ENCODE results near the gene CALN1.

The CALN1 gene

DNA sequence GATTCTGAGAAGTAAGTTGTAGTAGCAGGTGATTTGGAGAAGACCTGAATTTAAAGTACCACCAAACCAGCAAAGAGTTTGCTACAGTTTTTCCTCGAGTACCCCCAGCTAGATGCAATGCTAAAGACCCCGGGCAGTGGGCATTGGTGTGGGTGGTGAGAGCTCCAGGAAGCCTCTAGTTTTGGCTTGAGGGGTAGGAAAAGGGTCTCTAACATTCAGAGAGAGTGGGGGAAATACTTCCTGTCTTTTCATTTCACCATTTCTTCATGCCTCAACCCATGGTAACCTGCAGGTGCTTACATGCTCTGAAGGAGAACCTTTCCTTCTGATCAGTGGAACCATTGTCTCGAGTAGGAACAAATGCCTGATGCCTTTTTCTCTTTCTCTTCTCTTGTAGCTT is 352.2 kb downstream of the CALN1 start:
- Histone ChIP-seq H2AK5ac (ENCODE audit: low read depth, low read length) (no peak overlapping the region), H2BK5ac (ENCODE audit: low read length) (no peak overlapping the region), H3K14ac (ENCODE audit: low read length) (no peak overlapping the region), H3K27me3 (ENCODE audit: control insufficient read depth in 3 of 3, insufficient read depth in 3 of 3, low read depth in 1 of 3, low read length in 3 of 3) (no peaks in the 10 kb centered on the region), H4K8ac (ENCODE audit: low read depth, low read length) (no peak overlapping the region), H4K91ac (ENCODE audit: low read depth, low read length, poor library complexity) (no peak overlapping the region), H3K4me2 (ENCODE audit: insufficient read depth, low read length, poor library complexity, severe bottlenecking) (no peak overlapping the region), H3K4me3 (ENCODE audit: low read length in 2 of 2) (no peak overlapping the region), H2BK15ac (ENCODE audit: low read length) (no peak overlapping the region), H3K4me1 (ENCODE audit: control insufficient read depth in 2 of 2, insufficient read depth in 1 of 2, low read depth in 1 of 2, low read length in 2 of 2) (no peaks in the 10 kb centered on the region), H3K27ac (replicated peaks; ENCODE audit: low read length) (no peak overlapping the region), H3K23ac (ENCODE audit: low read depth, low read length, poor library complexity) (no peak overlapping the region), H3K9ac (ENCODE audit: low read depth, low read length, poor library complexity) (no peak overlapping the region), H3K36me3 (replicated peaks in 1 of 2; ENCODE audit: control insufficient read depth in 2 of 2, insufficient read depth in 2 of 2, low read length in 2 of 2) (no peaks in the 10 kb centered on the region), H3K4ac (ENCODE audit: low read length) (no peak overlapping the region), H2BK12ac (ENCODE audit: low read length) (no peak overlapping the region), H2BK120ac (ENCODE audit: low read depth, low read length) (no peak overlapping the region), H3K18ac (ENCODE audit: low read length) (no peak overlapping the region), H3K9me3 (replicated peaks in 1 of 2; ENCODE audit: control insufficient read depth in 2 of 2, insufficient read depth in 1 of 2, low read depth in 1 of 2, low read length in 2 of 2) (peaks cover 0 to 3% of the 10 kb centered on the region in 2 donors), H3K79me1 (ENCODE audit: low read depth, low read length) (no peaks in the 10 kb centered on the region), H2AFZ (ENCODE audit: low read length) (no peak overlapping the region)
- no peak for DNase-seq (ENCODE audit: low spot score)
- no CpG with 5 or more reads among the region's 3 CpGs for WGBS, 2 donors (ENCODE audit: extremely low coverage in 2 of 2, insufficient read length in 2 of 2, insufficient replicate concordance in 1 of 2)

DNA sequence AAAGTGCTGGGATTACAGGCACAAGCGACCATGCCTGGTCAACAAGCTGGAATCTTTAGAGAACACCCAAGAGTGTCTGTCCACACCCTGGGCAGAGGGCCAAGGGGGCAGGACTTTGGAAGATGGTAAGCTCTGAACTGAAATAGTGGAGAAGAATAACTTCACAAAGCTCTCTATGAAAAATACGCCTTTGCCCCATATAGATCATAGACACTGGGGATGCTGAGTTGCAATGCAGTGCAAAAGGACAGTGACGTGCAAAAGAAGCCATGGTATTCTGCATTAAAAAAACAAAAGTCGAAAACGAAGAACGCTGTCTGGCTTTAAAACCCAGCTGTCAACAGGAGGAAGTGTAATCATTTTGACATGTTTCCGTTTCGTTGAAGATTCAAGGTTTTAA is 353.6 kb downstream of the CALN1 start:
- no peaks in the 10 kb centered on the region for H3K4me1 ChIP-seq (ENCODE audit: control insufficient read depth in 2 of 2, insufficient read depth in 1 of 2, low read depth in 1 of 2, low read length in 2 of 2)
- H2BK5ac ChIP-seq (ENCODE audit: low read length) = no peak overlapping the region
- H3K4me3 ChIP-seq (ENCODE audit: low read length in 2 of 2) = no peak overlapping the region
- H4K91ac ChIP-seq (ENCODE audit: low read depth, low read length, poor library complexity) = no peak overlapping the region
- no peak overlapping the region for H3K4ac ChIP-seq (ENCODE audit: low read length)
- H2BK120ac ChIP-seq (ENCODE audit: low read depth, low read length) = no peak overlapping the region
- H3K9me3 ChIP-seq (replicated peaks in 1 of 2; ENCODE audit: control insufficient read depth in 2 of 2, insufficient read depth in 1 of 2, low read depth in 1 of 2, low read length in 2 of 2) = peaks cover 0 to 3% of the 10 kb centered on the region in 2 donors
- no peak overlapping the region for H3K9ac ChIP-seq (ENCODE audit: low read depth, low read length, poor library complexity)
- H2AK5ac ChIP-seq (ENCODE audit: low read depth, low read length) = no peak overlapping the region
- no peak for DNase-seq (ENCODE audit: low spot score)
- H4K8ac ChIP-seq (ENCODE audit: low read depth, low read length) = no peak overlapping the region
- no peak overlapping the region for H3K4me2 ChIP-seq (ENCODE audit: insufficient read depth, low read length, poor library complexity, severe bottlenecking)
- no peak overlapping the region for H2BK15ac ChIP-seq (ENCODE audit: low read length)
- no peaks in the 10 kb centered on the region for H3K36me3 ChIP-seq (replicated peaks in 1 of 2; ENCODE audit: control insufficient read depth in 2 of 2, insufficient read depth in 2 of 2, low read length in 2 of 2)
- no peak overlapping the region for H3K23ac ChIP-seq (ENCODE audit: low read depth, low read length, poor library complexity)
- H2BK12ac ChIP-seq (ENCODE audit: low read length) = no peak overlapping the region
- WGBS, 2 donors (ENCODE audit: extremely low coverage in 2 of 2, insufficient read length in 2 of 2, insufficient replicate concordance in 1 of 2) = no CpG with 5 or more reads among the region's 8 CpGs
- no peaks in the 10 kb centered on the region for H3K79me1 ChIP-seq (ENCODE audit: low read depth, low read length)
- H3K27ac ChIP-seq (replicated peaks; ENCODE audit: low read length) = no peak overlapping the region
- no peak overlapping the region for H2AFZ ChIP-seq (ENCODE audit: low read length)
- no peak overlapping the region for H3K18ac ChIP-seq (ENCODE audit: low read length)
- H3K14ac ChIP-seq (ENCODE audit: low read length) = no peak overlapping the region
- H3K27me3 ChIP-seq (ENCODE audit: control insufficient read depth in 3 of 3, insufficient read depth in 3 of 3, low read depth in 1 of 3, low read length in 3 of 3) = no peaks in the 10 kb centered on the region

- DNase-seq (ENCODE audit: low spot score) = no peak
- Histone ChIP-seq H2BK120ac (ENCODE audit: low read depth, low read length) (no peak overlapping the region), H3K27ac (replicated peaks; ENCODE audit: low read length) (no peak overlapping the region), H3K4ac (ENCODE audit: low read length) (no peak overlapping the region), H3K36me3 (replicated peaks in 1 of 2; ENCODE audit: control insufficient read depth in 2 of 2, insufficient read depth in 2 of 2, low read length in 2 of 2) (no peaks in the 10 kb centered on the region), H4K8ac (ENCODE audit: low read depth, low read length) (no peak overlapping the region), H2BK15ac (ENCODE audit: low read length) (no peak overlapping the region), H3K14ac (ENCODE audit: low read length) (no peak overlapping the region), H3K79me1 (ENCODE audit: low read depth, low read length) (no peaks in the 10 kb centered on the region), H3K18ac (ENCODE audit: low read length) (no peak overlapping the region), H3K4me3 (ENCODE audit: low read length in 2 of 2) (no peak overlapping the region), H3K23ac (ENCODE audit: low read depth, low read length, poor library complexity) (no peak overlapping the region), H2AFZ (ENCODE audit: low read length) (no peak overlapping the region), H3K4me1 (ENCODE audit: control insufficient read depth in 2 of 2, insufficient read depth in 1 of 2, low read depth in 1 of 2, low read length in 2 of 2) (no peaks in the 10 kb centered on the region), H2BK5ac (ENCODE audit: low read length) (no peak overlapping the region), H3K9me3 (replicated peaks in 1 of 2; ENCODE audit: control insufficient read depth in 2 of 2, insufficient read depth in 1 of 2, low read depth in 1 of 2, low read length in 2 of 2) (peaks cover 0 to 1% of the 10 kb centered on the region in 2 donors), H2BK12ac (ENCODE audit: low read length) (no peak overlapping the region), H3K4me2 (ENCODE audit: insufficient read depth, low read length, poor library complexity, severe bottlenecking) (no peak overlapping the region), H2AK5ac (ENCODE audit: low read depth, low read length) (no peak overlapping the region), H4K91ac (ENCODE audit: low read depth, low read length, poor library complexity) (no peak overlapping the region), H3K9ac (ENCODE audit: low read depth, low read length, poor library complexity) (no peak overlapping the region), H3K27me3 (ENCODE audit: control insufficient read depth in 3 of 3, insufficient read depth in 3 of 3, low read depth in 1 of 3, low read length in 3 of 3) (no peaks in the 10 kb centered on the region)
- no CpG with 5 or more reads among the region's 11 CpGs for WGBS, 2 donors (ENCODE audit: extremely low coverage in 2 of 2, insufficient read length in 2 of 2, insufficient replicate concordance in 1 of 2)
Measured at GRCh38 chr7:72057796-72058195, 354.3 kb downstream of the CALN1 start.

DNA sequence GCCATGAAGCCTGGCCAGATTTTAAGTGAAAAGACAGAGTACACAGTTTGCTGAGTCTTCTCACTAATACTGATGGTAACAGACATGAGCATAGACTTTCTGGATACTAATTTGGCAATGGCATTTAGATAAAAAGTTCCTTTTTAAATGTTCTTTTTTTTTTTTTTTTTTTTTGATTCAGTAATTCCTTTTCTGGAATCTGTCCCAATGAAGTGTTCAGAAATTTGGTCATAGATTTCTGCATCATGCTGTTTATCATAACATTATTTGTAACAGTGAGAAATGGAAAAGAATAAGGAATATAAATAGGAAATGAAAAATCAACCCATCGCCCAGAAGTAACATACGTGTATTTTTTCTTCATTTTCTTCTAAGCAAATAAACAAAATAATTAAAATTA is 354.9 kb downstream of the CALN1 start:
- Histone ChIP-seq H3K79me1 (ENCODE audit: low read depth, low read length) (no peaks in the 10 kb centered on the region), H3K36me3 (replicated peaks in 1 of 2; ENCODE audit: control insufficient read depth in 2 of 2, insufficient read depth in 2 of 2, low read length in 2 of 2) (no peaks in the 10 kb centered on the region), H2AK5ac (ENCODE audit: low read depth, low read length) (no peak overlapping the region), H3K18ac (ENCODE audit: low read length) (no peak overlapping the region), H2AFZ (ENCODE audit: low read length) (no peak overlapping the region), H3K27ac (replicated peaks; ENCODE audit: low read length) (no peak overlapping the region), H3K4me2 (ENCODE audit: insufficient read depth, low read length, poor library complexity, severe bottlenecking) (no peak overlapping the region), H3K4me3 (ENCODE audit: low read length in 2 of 2) (no peak overlapping the region), H3K23ac (ENCODE audit: low read depth, low read length, poor library complexity) (no peak overlapping the region), H3K14ac (ENCODE audit: low read length) (no peak overlapping the region), H2BK120ac (ENCODE audit: low read depth, low read length) (no peak overlapping the region), H2BK12ac (ENCODE audit: low read length) (no peak overlapping the region), H3K27me3 (ENCODE audit: control insufficient read depth in 3 of 3, insufficient read depth in 3 of 3, low read depth in 1 of 3, low read length in 3 of 3) (no peaks in the 10 kb centered on the region), H3K9ac (ENCODE audit: low read depth, low read length, poor library complexity) (no peak overlapping the region), H3K4ac (ENCODE audit: low read length) (no peak overlapping the region), H3K4me1 (ENCODE audit: control insufficient read depth in 2 of 2, insufficient read depth in 1 of 2, low read depth in 1 of 2, low read length in 2 of 2) (no peaks in the 10 kb centered on the region), H4K8ac (ENCODE audit: low read depth, low read length) (no peak overlapping the region), H3K9me3 (replicated peaks in 1 of 2; ENCODE audit: control insufficient read depth in 2 of 2, insufficient read depth in 1 of 2, low read depth in 1 of 2, low read length in 2 of 2) (peaks cover 0 to 1% of the 10 kb centered on the region in 2 donors), H2BK15ac (ENCODE audit: low read length) (no peak overlapping the region), H4K91ac (ENCODE audit: low read depth, low read length, poor library complexity) (no peak overlapping the region), H2BK5ac (ENCODE audit: low read length) (no peak overlapping the region)
- WGBS, 2 donors (ENCODE audit: extremely low coverage in 2 of 2, insufficient read length in 2 of 2, insufficient replicate concordance in 1 of 2) = no CpG with 5 or more reads among the region's 2 CpGs
- DNase-seq (ENCODE audit: low spot score) = no peak
